UCSD-AML1 (cell line): ENCODE measurements around the gene IQCE.
A peak's percentile ranks its signal among the peaks of the same experiment; 100 is the strongest.

ENCODE experiments used
- DNase-seq: peaks from one replicate; lab custom pipeline; 2025; ENCODE audit not compliant: unreplicated experiment; lab: John Stamatoyannopoulos, UW

IQCE gene

GRCh38 chr7:2629746-2630681, 71.2 kb downstream of the IQCE start:
- DNase-seq = peak; percentile 10

DNA sequence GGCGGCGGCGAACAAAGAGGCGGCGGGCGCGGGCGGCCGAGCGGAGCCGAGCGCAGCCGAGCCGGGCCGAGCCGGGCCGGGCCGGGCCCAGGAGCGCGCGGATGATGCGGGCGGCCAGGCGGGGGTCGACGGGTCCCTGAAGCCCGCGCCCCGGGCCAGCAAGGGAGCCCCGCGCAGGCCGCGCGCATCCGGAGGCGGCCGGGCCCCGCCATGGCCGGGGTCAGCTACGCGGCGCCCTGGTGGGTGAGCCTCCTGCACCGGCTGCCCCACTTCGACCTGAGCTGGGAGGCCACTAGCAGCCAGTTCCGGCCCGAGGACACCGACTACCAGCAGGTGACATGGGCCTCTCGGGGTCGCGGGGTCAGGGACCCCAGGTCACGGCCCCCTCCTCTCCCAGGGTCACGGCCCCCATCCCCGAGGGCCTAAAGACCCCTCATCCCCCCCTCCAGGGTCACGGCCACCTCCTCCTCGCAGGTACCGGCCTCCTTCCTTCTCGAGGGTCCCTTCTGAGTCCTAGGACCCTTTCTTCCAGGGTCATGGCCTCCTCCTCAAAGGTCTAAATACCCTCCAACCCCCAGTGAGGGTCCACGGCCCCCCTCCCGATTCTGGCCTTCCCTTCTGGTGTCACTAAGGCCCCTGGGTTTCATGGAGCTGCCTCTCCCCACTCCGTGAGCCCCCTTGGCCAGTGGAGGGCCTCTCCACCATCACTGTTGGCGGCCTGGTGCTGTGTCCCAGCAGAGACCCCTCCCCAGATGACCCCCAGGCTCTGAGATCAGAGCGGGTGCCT, 73.4 kb downstream of the IQCE start, which contains the start of gene TTYH3:
Gene TTYH3, plus strand, starts transcription at position 41 of the 787 bp plus-strand sequence. Its CDS starts 170 bp downstream, at position 211.
- no peak for DNase-seq

- peak; percentile 54 for DNase-seq
These were observed 74.2 kb downstream of the IQCE start for GRCh38 chr7:2632733-2633537.

DNA sequence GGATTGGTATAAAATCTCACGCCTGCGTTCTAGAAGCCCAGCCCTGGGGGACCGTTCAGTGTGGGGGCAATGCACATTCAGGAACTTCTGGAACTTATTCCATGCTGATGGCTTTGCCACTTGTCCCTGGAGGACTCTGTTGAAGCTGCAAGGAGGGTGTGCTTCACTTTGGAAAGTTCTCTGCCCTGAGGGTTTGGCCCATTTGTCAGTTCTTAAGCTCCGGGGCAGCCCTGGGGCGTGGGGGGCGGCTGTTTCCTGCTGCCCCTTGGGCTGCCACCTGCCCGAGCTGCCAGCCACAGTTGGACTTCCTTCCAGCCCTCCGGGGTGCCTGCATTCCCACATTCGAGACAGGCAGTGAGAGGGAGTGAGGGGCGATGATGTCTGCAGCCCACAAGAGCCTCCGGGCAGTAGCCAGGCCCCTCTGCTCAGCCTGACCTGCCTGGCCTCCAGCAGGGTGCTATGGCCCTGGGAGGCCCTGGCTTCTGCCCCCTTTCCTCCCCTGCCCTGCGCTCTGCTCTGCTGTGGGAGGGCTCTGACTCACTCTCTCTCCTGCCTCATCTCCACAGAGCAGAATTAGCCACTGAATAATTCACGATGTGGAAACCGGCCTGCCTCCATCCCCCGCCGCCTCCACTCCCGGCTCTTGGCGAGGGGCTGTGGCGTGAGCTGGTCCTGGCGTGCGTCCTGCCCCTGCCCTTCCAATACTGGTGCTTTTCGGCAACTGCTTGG, 74.9 kb downstream of the IQCE start:
- peak; percentile 29 for DNase-seq

DNA sequence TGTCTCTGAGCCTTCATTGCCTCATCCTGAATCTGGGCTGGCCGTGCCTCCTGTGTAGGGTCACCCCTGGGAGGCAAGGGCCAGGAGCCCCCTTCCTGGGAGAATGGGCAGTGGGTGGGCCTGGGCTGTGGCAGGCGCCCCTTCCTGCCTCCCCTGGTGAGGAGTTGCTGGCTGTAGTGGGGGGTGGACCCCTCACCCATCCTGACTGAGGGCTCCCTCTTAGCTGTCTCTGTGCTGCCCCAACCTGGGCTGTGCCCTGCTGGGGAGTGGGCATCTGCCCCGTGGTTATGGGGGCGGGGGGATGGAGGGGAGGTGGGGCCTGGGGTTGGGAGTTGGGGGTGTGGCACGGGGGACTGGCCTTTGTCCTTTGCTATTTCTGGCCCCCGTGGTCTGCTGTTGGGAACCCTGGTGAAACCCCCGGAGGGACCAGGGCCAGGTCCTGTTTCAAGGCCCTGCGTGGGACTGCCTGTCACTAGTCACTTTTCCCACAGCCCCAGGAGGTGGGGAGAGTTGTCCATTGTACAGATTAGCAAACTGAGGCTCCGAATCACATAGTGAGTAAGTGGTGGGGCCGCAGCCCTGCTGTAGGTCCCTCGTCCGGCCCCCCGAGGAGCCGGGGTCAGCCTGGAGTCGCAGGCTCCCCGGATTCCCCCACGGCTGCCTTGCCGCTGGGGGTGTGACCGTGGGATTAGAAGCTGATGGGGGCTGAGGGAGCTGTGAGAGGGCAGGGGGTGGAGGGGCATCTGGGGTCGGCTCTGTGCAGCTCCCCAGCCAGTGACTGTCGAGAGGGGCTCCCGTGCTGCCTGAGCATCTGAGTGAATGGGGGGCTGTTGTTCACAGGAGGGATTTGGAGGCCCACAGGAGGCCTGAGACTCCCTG, 75.7 kb downstream of the IQCE start:
- no peak for DNase-seq

GRCh38 chr7:2635148-2635668, 76.4 kb downstream of the IQCE start:
- no peak for DNase-seq

GRCh38 chr7:2635810-2636701, 77.3 kb downstream of the IQCE start:
- DNase-seq = no peak

DNA sequence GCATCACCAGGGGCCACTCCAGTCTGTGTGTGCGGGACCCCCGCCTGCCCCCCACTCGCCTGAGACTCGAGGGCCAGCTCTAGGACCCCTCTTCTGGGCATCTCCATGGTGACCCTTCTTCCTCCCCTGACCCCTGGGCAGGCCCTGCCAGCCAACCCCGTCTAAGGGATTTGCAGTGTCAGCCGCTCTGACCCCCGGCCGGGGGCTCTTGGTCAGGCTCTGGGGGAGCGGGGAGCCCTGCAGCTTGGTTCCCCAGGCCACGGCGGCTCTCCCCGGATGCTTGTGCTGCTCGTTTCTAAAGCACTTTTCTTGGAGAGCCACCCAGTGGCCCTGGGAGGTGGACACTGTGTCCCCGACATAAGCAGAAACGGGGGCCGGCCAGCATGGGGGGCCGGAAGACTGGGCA, 78.3 kb downstream of the IQCE start:
- no peak for DNase-seq

GRCh38 chr7:2637505-2638223, 78.9 kb downstream of the IQCE start:
- DNase-seq = peak; percentile 17

- no peak for DNase-seq
These were observed 79.6 kb downstream of the IQCE start for GRCh38 chr7:2638224-2638991.

DNA sequence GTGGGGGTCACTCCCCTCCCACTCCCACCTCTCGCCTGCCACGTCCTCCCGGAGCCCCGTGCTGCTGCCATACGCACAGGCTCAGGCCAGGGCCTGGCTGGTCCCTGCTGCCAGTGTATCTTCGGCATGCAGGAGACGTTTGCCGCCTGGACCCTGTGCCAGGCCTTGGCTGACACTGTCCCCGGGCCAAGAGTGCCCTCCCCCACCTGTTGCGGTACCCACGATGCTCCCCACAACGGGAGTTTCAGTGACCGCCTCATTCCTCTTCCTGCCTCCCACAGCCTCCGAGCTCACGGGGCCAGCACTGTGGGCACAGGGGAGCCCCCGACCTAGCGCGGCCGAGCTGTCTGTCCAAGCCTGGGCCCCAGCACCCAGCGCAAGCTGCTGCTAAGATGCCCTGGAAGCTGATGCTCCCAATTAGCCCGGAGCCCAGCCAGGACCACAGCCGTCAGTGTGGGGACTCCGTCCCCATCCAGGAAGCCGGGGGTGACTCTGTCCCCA, 80.5 kb downstream of the IQCE start:
- DNase-seq = no peak

GRCh38 chr7:2639695-2640481, 81.1 kb downstream of the IQCE start:
- DNase-seq = no peak

DNA sequence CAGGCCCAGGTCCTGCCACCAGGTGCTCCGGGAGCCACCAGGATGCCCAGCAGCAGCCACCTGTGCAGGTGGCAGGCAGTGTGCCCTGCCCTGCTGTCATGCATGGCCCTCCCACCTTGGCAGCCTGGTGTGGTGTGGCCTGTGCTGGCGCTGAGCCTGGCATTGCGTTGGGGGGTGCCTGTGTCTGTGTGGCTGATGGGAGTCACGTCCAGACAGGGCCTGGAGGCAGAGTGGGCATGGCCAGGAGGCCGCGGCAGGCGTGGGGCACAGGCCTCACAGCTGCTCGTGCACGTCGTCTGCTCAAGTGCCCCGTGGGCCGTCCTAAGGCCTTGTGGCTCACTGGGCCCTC, 81.7 kb downstream of the IQCE start:
- DNase-seq = no peak

- no peak for DNase-seq
These were observed 82.1 kb downstream of the IQCE start for GRCh38 chr7:2640846-2641316.
